ENCODE measurements around the gene PERP.

- TF ChIP-seq ZC3H10 (CRISPR knock-in tag; IDR thresholded peaks at IDR 0.05) (no peak), POU6F1 (CRISPR knock-in tag; IDR thresholded peaks at IDR 0.05; ENCODE audit: borderline replicate concordance, low read depth) (no peak), TCF4 (CRISPR knock-in tag; IDR thresholded peaks at IDR 0.05; ENCODE audit: borderline replicate concordance) (no peak), ARNTL (CRISPR knock-in tag; IDR thresholded peaks at IDR 0.05; ENCODE audit: borderline replicate concordance, low read depth) (no peak), GLIS3 (CRISPR knock-in tag; IDR thresholded peaks at IDR 0.05) (no peak), RARB (CRISPR knock-in tag; IDR thresholded peaks at IDR 0.05) (no peak), BACH2 (CRISPR knock-in tag; IDR thresholded peaks at IDR 0.05; ENCODE audit: borderline replicate concordance) (no peak), ISL1 (CRISPR knock-in tag; IDR thresholded peaks at IDR 0.05) (no peak), ESRRG (CRISPR knock-in tag; IDR thresholded peaks at IDR 0.05) (no peak), PPARA (CRISPR knock-in tag; IDR thresholded peaks at IDR 0.05; ENCODE audit: borderline replicate concordance) (no peak), ZFP30 (CRISPR knock-in tag; IDR thresholded peaks at IDR 0.05) (no peak), OSR1 (CRISPR knock-in tag; IDR thresholded peaks at IDR 0.05) (no peak)
Measured at GRCh38 chr6:138086573-138087196, 20.5 kb downstream of the PERP start.

All from SK-N-SH treated with all-trans-retinoic acid at 6 μM for 48 hours (cell line).